Thoracic aorta (tissue), 2 donors: Measurements from ENCODE around the gene EHD2. TPM values are rescaled to one million over a fixed set of nuclear protein-coding genes. Genes with fewer than 3 reads are reported as not detected.

ENCODE experiments used
- ATAC-seq: fragments of 150-250 bp; one replicate; pipeline ENCODE4 v1.8.0; 2017; ENCODE audit warnings: low read depth; ENCODE audit not compliant: insufficient number of reproducible peaks, low FRiP score
- DNase-seq: peaks from one replicate; pipeline ENCODE4 v3.0.0-alpha.2; 2020; ENCODE audit warnings: low spot score
- H3K27ac ChIP-seq, 2 donors: fragments of 200-600 bp; sonication (generic); 1 replicate in 1 of 2; 2 replicates in 1 of 2; pipeline ENCODE4 v1.5.1; 2016; ENCODE audit warnings: mild to moderate bottlenecking in 2 of 2, moderate library complexity in 2 of 2
- H3K27me3 ChIP-seq: fragments of 200-600 bp; sonication (generic); replicated peaks from 2 replicates; pipeline ENCODE4 v1.6.0; 2016; ENCODE audit warnings: mild to moderate bottlenecking; ENCODE audit not compliant: insufficient read depth
- H3K36me3 ChIP-seq: fragments of 200-600 bp; sonication (generic); one replicate; pipeline ENCODE4 v1.5.1; 2016
- H3K4me1 ChIP-seq, 2 donors: fragments of 200-600 bp; sonication (generic); 1 replicate in 1 of 2; 2 replicates in 1 of 2; pipeline versions ENCODE4 v1.5.1 to v1.6.0; 2016; ENCODE audit warnings: low read depth in 2 of 2, mild to moderate bottlenecking in 1 of 2; ENCODE audit not compliant: control insufficient read depth in 1 of 2
- H3K4me3 ChIP-seq: fragments of 200-600 bp; sonication (generic); 2 replicates; pipeline ENCODE4 v1.5.1; 2016; ENCODE audit warnings: mild to moderate bottlenecking
- H3K9me3 ChIP-seq: fragments of 200-600 bp; sonication (generic); 2 replicates; pipeline ENCODE4 v1.5.1; 2016
- total RNA-seq, 2 donors: library from RNA; depleted of rRNA; stranded (reverse); fragments of >200 nt; gene quantifications; one replicate each; pipeline versions ENCODE4 v1.1.0 to v1.2.3, GENCODE V29; 2016
- TF ChIP-seq, protein P1 (sequence below): fragments of 200-600 bp; sonication (generic); IDR thresholded peaks from one replicate; pipeline ENCODE4 v1.5.1; 2019; ENCODE audit warnings: antibody characterized with exemption

EHD2 gene
- total RNA-seq, 2 donors from 2014 or later = 141 to 195 TPM

DNA sequence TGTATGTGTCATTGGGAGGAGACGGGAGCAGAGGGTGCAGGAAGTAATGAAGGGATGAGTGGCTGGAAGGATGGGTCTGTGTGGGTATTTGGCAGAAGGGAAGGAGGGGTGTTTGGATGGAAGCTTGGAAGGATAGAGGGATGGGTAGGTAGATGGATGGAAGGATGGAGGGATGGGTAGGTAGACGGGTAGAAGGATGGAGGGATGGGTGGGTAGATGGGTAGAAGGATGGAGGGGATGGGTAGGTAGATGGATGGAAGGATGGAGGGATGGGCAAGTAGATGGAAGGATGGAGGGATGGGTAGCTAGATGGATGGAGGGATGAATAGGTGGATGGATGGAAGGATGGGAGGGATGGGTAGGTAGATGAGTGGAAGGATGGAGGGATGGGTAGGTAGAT, 41.7 kb upstream of the EHD2 start:
- H3K36me3 ChIP-seq = peaks cover 20% of the 10 kb centered on the region
- DNase-seq = no peak
- no peak overlapping the region for H3K27ac ChIP-seq
- H3K9me3 ChIP-seq = no peaks in the 10 kb centered on the region
- H3K4me1 ChIP-seq = no peaks in the 10 kb centered on the region
- TF ChIP-seq, protein P1, sequence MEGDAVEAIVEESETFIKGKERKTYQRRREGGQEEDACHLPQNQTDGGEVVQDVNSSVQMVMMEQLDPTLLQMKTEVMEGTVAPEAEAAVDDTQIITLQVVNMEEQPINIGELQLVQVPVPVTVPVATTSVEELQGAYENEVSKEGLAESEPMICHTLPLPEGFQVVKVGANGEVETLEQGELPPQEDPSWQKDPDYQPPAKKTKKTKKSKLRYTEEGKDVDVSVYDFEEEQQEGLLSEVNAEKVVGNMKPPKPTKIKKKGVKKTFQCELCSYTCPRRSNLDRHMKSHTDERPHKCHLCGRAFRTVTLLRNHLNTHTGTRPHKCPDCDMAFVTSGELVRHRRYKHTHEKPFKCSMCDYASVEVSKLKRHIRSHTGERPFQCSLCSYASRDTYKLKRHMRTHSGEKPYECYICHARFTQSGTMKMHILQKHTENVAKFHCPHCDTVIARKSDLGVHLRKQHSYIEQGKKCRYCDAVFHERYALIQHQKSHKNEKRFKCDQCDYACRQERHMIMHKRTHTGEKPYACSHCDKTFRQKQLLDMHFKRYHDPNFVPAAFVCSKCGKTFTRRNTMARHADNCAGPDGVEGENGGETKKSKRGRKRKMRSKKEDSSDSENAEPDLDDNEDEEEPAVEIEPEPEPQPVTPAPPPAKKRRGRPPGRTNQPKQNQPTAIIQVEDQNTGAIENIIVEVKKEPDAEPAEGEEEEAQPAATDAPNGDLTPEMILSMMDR = no peak
- no peak overlapping the region for H3K4me3 ChIP-seq
- ATAC-seq = no peak
- no peaks in the 10 kb centered on the region for H3K27me3 ChIP-seq

DNA sequence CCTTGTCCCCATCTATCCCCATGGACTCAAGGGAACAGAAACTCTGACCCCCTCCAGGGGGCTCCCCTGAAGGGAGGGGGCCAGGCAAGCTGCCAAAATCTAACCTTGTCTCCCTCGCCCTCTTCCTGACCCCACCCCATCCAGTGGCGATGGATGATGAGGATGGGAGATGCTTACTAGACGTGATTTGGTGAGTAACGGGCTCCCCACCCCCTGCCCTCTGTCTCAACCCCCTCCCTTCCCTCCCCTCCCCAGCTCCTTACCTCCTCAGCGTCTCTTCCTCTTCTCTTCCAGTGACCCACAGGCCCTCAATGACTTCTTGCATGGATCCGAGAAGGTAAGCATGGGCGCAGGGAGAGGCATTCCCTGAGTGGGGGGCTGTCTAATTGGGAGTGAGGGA, 39.8 kb upstream of the EHD2 start:
- Histone ChIP-seq H3K4me1 (no peaks in the 10 kb centered on the region), H3K9me3 (no peaks in the 10 kb centered on the region), H3K4me3 (no peak overlapping the region), H3K27ac (no peak overlapping the region), H3K36me3 (peaks cover 20% of the 10 kb centered on the region), H3K27me3 (no peaks in the 10 kb centered on the region)
- DNase-seq (no peak), ATAC-seq (no peak)
- TF ChIP-seq, protein P1 = no peak

DNA sequence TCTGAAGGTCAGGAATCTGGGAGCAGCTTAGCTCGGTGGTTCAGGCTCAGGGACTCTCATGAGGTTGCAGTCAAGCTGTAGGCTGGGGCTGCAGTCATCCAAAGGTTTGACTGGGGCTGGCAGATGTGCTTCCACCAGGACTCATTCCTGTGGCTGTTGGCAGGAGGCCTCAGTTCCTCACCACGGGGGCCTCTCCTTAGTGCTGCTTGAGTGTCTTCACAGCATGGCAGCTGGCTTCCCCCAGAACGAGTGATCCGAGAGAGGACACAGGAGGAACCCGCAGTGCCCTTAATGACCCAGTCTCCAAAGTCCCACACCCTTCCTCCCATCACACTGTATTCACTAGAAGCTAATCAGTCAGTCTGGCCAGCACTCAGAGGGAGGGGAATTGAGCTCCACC, 38.7 kb upstream of the EHD2 start:
- peaks cover 25% of the 10 kb centered on the region for H3K36me3 ChIP-seq
- no peak overlapping the region for H3K4me3 ChIP-seq
- no peak overlapping the region for H3K27ac ChIP-seq
- H3K4me1 ChIP-seq = no peaks in the 10 kb centered on the region
- H3K27me3 ChIP-seq = no peaks in the 10 kb centered on the region
- DNase-seq (no peak), ATAC-seq (no peak)
- TF ChIP-seq, protein P1 = no peak
- no peaks in the 10 kb centered on the region for H3K9me3 ChIP-seq

DNA sequence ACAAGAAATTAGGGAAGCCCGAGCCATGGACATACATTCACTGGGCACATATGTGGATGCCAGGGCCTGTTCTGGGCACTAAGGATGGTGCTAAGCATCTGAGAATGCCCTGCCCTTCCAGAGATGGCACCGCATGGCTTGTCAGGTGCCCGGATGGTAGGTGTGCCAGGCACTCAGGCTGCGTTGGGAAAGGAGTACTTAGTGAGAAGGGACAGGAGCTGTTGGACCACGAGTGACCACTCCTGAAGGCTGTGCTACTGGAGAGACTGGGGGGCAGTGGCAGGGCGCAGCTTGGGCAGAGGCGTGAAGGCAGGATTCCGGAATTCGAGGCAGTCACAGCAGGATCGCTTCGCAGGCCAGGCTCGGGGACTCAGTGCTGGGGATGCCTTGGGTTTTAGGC, 38.0 kb upstream of the EHD2 start:
- ATAC-seq = no peak
- peaks cover 33% of the 10 kb centered on the region for H3K36me3 ChIP-seq

DNA sequence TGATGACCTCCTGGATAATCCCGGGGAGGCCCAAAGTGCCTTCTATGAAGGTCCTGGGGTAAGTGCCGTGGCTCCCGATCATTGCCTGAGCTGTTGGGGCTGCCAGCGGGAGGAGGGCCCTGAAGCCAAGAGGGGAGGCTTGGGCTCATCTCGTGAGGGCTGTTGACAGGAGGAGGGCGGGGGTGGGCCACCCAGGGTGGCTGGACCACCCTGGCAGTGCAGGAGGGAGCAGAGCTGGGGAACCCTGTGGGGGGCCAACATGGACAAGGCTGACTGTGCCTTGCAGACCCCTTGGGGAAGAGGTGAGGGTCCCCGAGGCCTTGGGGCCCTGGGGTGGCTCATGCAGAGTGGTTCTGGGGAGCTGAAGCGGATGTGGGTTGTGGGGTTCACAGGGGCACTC, 37.4 kb upstream of the EHD2 start:
- DNase-seq (no peak), ATAC-seq (no peak)
- H3K4me1 ChIP-seq = no peaks in the 10 kb centered on the region
- TF ChIP-seq, protein P1 = no peak
- no peaks in the 10 kb centered on the region for H3K9me3 ChIP-seq
- no peak overlapping the region for H3K27ac ChIP-seq
- H3K36me3 ChIP-seq = peaks cover 39% of the 10 kb centered on the region
- H3K27me3 ChIP-seq = no peaks in the 10 kb centered on the region
- no peak overlapping the region for H3K4me3 ChIP-seq

More for the DNA sequence above, 38.0 kb upstream of the EHD2 start:
- TF ChIP-seq, protein P1 = no peak
- no peaks in the 10 kb centered on the region for H3K4me1 ChIP-seq
- no peaks in the 10 kb centered on the region for H3K27me3 ChIP-seq
- H3K4me3 ChIP-seq = no peak overlapping the region
- H3K9me3 ChIP-seq = no peaks in the 10 kb centered on the region
- H3K27ac ChIP-seq = no peak overlapping the region
- no peak for DNase-seq
